ACC112 (cell line): ENCODE measurements around the gene AKT1.

Source experiments
- H2AFZ ChIP-seq: fragments of 200-600 bp; sonication (generic); one replicate; pipeline ENCODE4 v1.6.0; 2017; ENCODE audit warnings: antibody characterized with exemption, low read length; ENCODE audit not compliant: unreplicated experiment
- H3K27ac ChIP-seq: fragments of 200-600 bp; sonication (generic); 2 replicates; pipeline ENCODE4 v1.5.1; 2014; ENCODE audit warnings: low read depth, mild to moderate bottlenecking, antibody characterized with exemption, low read length, moderate library complexity
- H3K27me3 ChIP-seq: fragments of 200-600 bp; sonication (generic); 2 replicates; pipeline ENCODE4 v1.6.1; 2014; ENCODE audit warnings: mild to moderate bottlenecking, antibody characterized with exemption, low read length, moderate library complexity, mixed read lengths; ENCODE audit not compliant: insufficient read depth
- H3K36me3 ChIP-seq: fragments of 200-600 bp; sonication (generic); 2 replicates; pipeline ENCODE4 v1.6.1; 2016; ENCODE audit warnings: mild to moderate bottlenecking, antibody characterized with exemption, low read length, moderate library complexity, mixed read lengths; ENCODE audit not compliant: insufficient read depth
- H3K4me1 ChIP-seq: fragments of 200-600 bp; sonication (generic); one replicate; pipeline ENCODE4 v1.6.1; 2016; ENCODE audit warnings: low read length, mixed read lengths; ENCODE audit not compliant: insufficient read depth, unreplicated experiment, control insufficient read depth
- H3K4me3 ChIP-seq: fragments of 200-600 bp; sonication (generic); 2 replicates; pipeline ENCODE4 v1.5.1; 2014; ENCODE audit warnings: mild to moderate bottlenecking, low read depth, low read length
- H3K79me2 ChIP-seq: fragments of 200-600 bp; sonication (generic); one replicate; pipeline ENCODE4 v1.6.0; 2016; ENCODE audit warnings: low read length; ENCODE audit not compliant: control insufficient read depth, unreplicated experiment, insufficient read depth

The AKT1 gene

DNA sequence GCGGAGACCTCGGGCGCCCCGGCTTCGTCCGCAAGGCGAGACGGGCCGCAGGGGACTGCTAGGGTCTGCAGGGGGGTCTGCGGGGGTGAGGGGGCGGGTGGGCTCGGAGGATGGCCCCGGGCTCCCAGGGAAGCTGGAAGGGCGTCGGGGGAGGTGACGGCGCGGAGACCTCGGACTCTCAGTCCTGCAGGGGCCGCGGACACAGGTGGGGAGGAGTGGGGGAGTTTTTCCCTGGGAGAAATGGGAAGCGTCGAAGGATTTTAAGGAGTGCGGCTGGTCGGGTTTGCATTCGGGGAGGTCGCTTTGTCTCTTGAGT, 31.3 kb upstream of the AKT1 start:
- Histone ChIP-seq H3K36me3 (no peaks in the 10 kb centered on the region), H2AFZ (peak overlapping the region; percentile 29), H3K4me3 (peak overlapping the region; percentile 62), H3K4me1 (no peaks in the 10 kb centered on the region), H3K79me2 (no peaks in the 10 kb centered on the region), H3K27ac (no peak overlapping the region), H3K27me3 (no peaks in the 10 kb centered on the region)

DNA sequence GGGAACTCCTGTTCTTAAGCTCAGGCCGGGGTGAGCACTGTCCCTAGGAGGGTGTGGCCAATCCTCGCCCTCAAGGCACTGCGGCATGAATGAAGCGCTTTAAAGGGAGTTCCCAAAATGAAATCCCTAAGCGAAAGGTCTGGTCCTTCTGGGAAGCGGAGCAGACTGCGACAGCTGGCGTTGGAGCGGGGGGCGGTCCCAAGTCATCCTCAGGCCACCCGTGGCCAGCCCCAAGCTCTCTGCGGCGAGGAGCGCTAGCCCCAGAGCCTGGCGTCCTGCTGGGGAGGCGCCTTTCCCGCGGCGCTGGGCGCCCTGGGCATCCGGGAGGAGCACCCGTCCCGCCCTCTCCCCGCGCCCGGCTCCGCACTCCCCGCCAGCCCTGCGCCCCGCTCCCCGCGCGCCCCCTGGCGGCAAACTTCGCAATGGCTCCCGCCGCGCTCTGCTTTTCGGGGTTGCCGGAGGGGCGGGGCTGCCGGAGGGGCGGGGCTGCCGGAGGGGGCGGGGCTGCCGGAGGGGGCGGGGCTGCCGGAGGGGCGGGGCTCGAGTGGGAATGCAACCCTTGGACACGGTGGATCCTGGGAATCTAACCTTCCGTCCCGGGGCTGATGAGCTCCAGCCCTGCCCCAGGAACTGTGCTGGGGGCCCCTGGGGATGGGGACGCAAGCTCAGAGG, 30.8 kb upstream of the AKT1 start:
- no peak overlapping the region for H3K27ac ChIP-seq
- no peaks in the 10 kb centered on the region for H3K27me3 ChIP-seq
- no peaks in the 10 kb centered on the region for H3K36me3 ChIP-seq
- H3K4me1 ChIP-seq: no peaks in the 10 kb centered on the region
- peak overlapping the region; percentile 99 for H2AFZ ChIP-seq
- H3K79me2 ChIP-seq: no peaks in the 10 kb centered on the region
- H3K4me3 ChIP-seq: peak overlapping the region; percentile 92

DNA sequence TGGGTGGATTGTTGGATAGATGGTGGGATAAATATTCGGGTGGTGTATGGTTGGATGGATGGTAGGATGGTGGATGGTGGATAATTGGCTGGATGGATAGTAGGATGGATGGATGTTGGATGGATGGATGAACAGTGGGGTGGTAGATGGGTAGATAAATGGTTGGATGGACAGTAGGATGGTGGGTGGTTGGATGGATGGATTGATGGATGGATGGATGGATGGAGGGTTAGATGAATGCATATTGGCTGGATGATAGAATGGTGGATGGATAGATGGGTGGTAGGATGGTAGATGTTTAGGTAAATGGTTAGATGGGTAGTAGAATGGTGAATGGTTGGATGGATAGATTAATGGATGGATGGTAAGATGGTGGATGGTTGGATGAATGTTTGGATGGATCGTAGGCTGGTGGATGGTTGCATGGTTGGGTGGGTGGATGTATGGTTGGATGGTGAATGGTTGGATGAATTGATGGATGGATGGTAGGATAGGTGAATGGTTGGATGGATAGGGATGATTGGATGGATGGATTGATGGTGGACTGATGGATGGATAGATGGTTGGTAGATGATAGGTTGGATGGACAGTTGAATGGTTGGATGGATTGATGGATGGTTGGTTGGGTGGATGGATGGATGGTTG, 28.9 kb upstream of the AKT1 start:
- Histone ChIP-seq H3K79me2 (no peaks in the 10 kb centered on the region), H3K4me3 (no peak overlapping the region), H3K27me3 (no peaks in the 10 kb centered on the region), H2AFZ (no peak overlapping the region), H3K4me1 (no peaks in the 10 kb centered on the region), H3K27ac (no peak overlapping the region), H3K36me3 (no peaks in the 10 kb centered on the region)

DNA sequence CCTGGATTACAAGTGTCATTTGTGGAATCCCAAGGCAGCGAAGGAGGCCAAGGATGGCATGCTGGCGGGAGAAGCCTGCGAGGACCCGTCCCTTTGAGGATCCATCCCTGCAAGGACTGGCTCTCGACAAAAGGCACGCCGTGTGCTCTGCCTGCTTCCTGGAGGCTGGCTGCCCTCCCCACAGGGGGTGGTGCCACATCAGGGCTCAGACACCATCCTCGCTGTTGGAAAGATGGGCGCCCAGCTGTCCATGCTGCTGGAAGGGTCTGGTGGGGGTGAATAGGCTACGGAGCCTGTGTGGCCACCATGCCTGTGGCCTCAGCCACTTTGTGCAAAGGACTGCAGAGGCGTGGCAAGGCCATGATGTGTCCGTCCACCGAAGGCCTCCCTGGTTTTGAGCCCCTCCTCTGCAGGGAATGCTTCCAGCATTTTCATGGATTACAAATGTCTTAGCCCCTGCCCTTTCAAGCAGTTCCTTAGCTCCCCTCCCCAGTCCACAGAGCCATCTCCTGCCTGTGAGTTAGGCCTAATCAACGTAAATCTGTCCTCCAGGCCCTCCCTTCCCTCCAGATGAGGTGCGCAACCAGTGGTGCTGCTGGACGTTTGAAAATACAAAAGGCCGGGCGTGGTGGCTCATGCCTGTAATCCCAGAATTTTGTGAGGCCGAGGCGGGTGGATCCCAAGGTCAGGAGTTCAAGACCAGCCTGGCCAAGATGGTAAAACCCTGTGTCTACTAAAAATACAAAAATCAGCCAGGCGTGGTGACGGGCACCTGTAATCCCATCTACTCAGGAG, 27.5 kb upstream of the AKT1 start:
- no peaks in the 10 kb centered on the region for H3K27me3 ChIP-seq

DNA sequence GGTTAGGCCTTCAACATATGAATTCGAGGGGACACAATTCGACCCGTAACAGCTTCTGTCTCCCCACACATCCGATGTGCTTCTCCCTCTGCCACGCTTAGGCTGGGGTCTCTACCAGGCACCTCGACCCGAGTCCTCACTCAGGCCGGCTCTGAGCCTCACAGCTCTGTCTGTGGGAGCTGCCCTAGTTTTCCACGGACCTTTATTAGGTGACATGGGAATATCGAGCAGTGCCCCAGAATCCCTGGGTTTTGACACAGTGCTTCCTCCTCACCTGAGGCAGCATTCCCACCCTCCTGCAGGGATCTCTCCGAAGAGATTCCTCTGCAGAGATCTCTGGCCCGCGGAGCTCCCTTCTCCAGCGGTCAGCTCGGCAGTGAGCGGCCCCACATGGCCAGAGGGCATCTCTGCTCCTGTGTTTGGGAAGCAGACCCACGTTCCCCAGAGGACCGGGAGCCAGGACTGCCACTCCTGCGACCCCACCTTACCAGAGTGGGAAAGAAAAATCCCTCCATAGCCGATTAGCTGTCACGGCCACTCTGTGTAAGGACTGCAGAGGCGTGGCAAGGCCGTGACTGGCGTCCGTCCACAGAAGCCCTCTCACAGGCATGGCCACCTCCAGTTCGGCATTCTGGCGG, 26.5 kb upstream of the AKT1 start:
- H3K4me1 ChIP-seq: no peaks in the 10 kb centered on the region
- H3K27ac ChIP-seq: no peak overlapping the region
- H2AFZ ChIP-seq: no peak overlapping the region
- H3K36me3 ChIP-seq: peaks cover 6% of the 10 kb centered on the region; the same call in 1 of the 2 replicates
- peaks cover 2% of the 10 kb centered on the region for H3K79me2 ChIP-seq
- no peaks in the 10 kb centered on the region for H3K27me3 ChIP-seq
- H3K4me3 ChIP-seq: no peak overlapping the region

More for the DNA sequence above, 27.5 kb upstream of the AKT1 start:
- Histone ChIP-seq H3K27ac (no peak overlapping the region), H3K79me2 (no peaks in the 10 kb centered on the region), H3K36me3 (peaks cover 6% of the 10 kb centered on the region; the same call in 1 of the 2 replicates), H3K4me1 (no peaks in the 10 kb centered on the region), H2AFZ (no peak overlapping the region), H3K4me3 (no peak overlapping the region)

DNA sequence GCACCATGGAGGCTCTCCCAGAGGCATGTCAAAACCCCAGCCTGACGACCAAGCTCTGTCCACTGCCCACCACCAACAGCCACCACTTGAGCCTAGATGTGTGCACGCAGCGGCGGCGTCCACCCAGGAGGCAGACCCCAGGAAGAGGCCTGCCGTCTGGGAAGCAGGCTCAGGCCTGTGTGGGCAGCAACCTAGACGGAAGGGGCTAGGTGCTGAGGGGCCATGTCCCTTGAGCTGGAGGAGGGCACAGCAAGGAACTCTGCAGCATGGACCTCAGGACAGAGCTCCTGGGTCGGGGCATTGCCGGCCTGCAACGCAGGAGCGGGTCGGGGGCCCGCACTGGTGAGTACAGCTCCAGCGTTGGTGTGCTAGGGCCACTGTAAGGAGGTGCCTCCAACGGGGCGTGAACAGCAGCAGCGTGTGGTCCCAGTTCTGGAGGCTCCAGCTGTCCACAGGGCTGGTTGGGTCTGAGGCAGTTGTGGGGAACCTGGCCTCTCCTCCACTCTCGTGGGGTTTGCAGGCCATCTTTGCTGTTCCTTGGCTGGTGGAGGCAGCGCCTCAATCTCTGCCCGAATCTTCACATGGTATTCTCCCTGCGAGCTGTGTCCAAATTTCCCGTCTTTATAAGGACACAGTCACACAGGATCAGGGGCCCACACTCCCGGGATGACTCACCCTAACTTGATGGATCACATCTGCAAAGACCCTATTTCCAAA, 25.8 kb upstream of the AKT1 start:
- H3K27ac ChIP-seq: no peak overlapping the region

DNA sequence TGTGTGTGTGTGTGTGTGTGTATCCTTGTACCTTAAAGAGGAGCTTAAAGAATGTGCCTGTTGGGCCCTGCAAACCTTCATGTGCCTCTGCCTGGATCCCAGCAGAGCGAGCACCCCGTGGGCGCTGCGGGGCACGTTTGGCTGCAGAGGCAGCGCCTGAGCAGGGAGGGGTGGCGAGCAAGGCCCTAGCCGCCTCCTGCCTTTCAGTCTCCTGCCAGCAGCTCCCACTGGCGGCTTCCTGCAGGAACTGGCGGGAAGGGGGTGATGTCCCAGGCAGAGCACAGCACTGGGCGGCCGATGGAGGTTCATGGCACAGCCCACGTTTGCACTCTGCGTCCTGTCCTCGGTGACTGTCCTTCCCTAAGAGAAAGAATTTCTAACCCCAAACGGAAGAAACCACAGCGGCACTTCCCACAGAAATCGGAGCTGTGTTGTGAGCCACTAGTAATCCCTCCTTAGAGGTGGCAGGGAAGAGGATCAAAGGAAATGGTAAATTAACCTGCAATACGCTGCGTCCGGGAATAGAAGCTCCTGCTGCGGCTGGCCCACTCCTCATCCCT, 25.2 kb upstream of the AKT1 start:
- H3K36me3 ChIP-seq: peaks cover 6% of the 10 kb centered on the region; the same call in 1 of the 2 replicates
- peaks cover 8% of the 10 kb centered on the region for H3K79me2 ChIP-seq
- H3K4me3 ChIP-seq: no peak overlapping the region
- H3K27ac ChIP-seq: no peak overlapping the region
- H2AFZ ChIP-seq: no peak overlapping the region
- no peaks in the 10 kb centered on the region for H3K27me3 ChIP-seq
- H3K4me1 ChIP-seq: no peaks in the 10 kb centered on the region

More for the DNA sequence above, 25.8 kb upstream of the AKT1 start:
- Histone ChIP-seq H3K27me3 (no peaks in the 10 kb centered on the region), H3K79me2 (peaks cover 8% of the 10 kb centered on the region), H2AFZ (no peak overlapping the region), H3K4me1 (no peaks in the 10 kb centered on the region), H3K36me3 (peaks cover 6% of the 10 kb centered on the region; the same call in 1 of the 2 replicates), H3K4me3 (no peak overlapping the region)

DNA sequence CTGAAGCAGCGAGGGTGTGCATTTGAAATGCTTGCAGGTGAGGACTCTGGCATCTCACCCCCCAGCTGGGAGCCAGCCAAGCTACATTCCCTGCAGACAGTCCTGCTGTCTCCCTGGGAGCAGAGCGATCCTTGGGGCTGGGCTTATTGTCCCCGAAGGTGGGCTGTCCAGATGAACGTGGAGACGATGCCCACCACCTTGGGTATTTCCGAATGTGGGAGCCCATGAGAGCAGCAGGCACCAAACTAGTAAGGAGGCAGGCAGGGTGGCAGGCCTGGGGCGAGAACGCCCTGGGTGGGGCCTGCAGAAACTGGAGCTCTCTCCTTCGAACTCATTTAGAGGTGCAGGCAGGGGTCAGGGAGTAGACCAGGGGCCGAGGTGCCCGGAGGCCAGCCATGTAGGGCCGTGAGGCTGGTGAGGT, 23.8 kb upstream of the AKT1 start:
- H3K4me1 ChIP-seq: peaks cover 3% of the 10 kb centered on the region

DNA sequence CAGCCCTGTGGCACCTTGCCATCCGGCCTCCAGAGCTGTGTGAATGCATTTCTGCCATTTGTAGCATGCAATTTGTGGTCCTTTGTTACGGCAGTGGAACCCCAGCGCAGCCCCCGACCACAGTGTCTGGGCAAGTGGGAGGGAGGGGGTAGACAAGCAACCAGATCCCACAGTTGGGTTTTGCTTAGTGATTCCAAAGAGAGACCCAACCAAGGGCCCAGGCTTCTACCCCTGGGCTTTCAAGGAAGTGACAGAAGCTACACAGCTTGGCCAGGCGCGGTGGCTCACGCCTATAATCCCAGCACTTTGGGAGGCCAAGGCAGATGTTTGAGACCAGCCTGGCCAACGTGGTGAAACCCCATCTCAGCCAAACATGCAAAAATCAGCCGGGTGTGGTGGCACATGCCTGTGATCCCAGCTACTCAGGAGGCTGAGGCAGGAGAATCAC, 23.2 kb upstream of the AKT1 start:
- peaks cover 9% of the 10 kb centered on the region for H3K4me1 ChIP-seq

More for the DNA sequence above, 23.8 kb upstream of the AKT1 start:
- peaks cover 14% of the 10 kb centered on the region for H3K79me2 ChIP-seq
- H3K27ac ChIP-seq: no peak overlapping the region
- H3K4me3 ChIP-seq: no peak overlapping the region
- peaks cover 6% of the 10 kb centered on the region; the same call in 1 of the 2 replicates for H3K36me3 ChIP-seq
- H3K27me3 ChIP-seq: no peaks in the 10 kb centered on the region
- no peak overlapping the region for H2AFZ ChIP-seq

More for the DNA sequence above, 23.2 kb upstream of the AKT1 start:
- no peak overlapping the region for H2AFZ ChIP-seq
- H3K27me3 ChIP-seq: no peaks in the 10 kb centered on the region
- H3K27ac ChIP-seq: no peak overlapping the region
- peaks cover 17% of the 10 kb centered on the region for H3K79me2 ChIP-seq
- H3K4me3 ChIP-seq: no peak overlapping the region
- H3K36me3 ChIP-seq: peaks cover 6% of the 10 kb centered on the region; the same call in 1 of the 2 replicates
